ENCODE results near the gene ITGB3. TPM values are rescaled to one million over a fixed set of nuclear protein-coding genes. Genes with fewer than 3 reads are reported as not detected.

The ITGB3 gene
- total RNA-seq, 1 experiment from 2014 or later = not detected

DNA sequence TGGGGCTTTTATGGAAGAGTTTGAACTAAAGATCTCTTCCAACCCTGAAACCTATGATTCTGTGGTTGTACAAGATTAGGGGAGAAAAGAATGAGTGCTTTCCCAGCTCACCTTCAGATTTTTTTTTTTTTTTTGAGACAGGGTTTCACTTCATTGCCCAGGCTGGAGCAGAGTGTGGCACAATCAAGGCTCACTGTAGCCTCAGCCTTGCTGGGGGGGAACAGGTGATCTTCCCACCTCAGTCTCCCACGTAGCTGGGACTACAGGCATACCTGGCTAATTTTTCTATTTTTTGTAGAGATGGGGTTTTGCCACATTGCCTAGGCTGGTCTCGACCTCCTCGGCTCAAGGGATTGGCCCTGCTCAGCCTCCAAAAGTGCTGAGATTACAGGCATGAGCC lies 21.8 kb upstream of the ITGB3 start:
- RAD21 ChIA-PET (ENCODE audit: low non-redundant PET in 1 of 2, low total read pairs in 2 of 2, uncharacterized antibody in 2 of 2, unreplicated experiment in 2 of 2) = no interaction called here
- no TSS peak for BruUV-seq (replicated peaks)
- TF ChIP-seq ZNF274 (IDR thresholded peaks at IDR 0.05; ENCODE audit: low read depth, low read length) (no peak), EGR1 (IDR thresholded peaks at IDR 0.05; ENCODE audit: low read depth) (no peak), ZFX (IDR thresholded peaks at IDR 0.05) (no peak), CEBPB (IDR thresholded peaks at IDR 0.05; ENCODE audit: low read depth) (no peak), CBX3 (IDR thresholded peaks at IDR 0.05; ENCODE audit: low read depth) (no peak), RAD21 (IDR thresholded peaks at IDR 0.05; ENCODE audit: low read depth) (no peak), SIN3A (IDR thresholded peaks at IDR 0.05; ENCODE audit: low read depth) (no peak), SRF (IDR thresholded peaks at IDR 0.05; ENCODE audit: low read depth) (no peak), EZH2phosphoT487 (IDR thresholded peaks at IDR 0.05; ENCODE audit: borderline replicate concordance) (no peak), EZH2 (IDR thresholded peaks at IDR 0.05) (no peak)
- TF ChIP-seq, protein P1, sequence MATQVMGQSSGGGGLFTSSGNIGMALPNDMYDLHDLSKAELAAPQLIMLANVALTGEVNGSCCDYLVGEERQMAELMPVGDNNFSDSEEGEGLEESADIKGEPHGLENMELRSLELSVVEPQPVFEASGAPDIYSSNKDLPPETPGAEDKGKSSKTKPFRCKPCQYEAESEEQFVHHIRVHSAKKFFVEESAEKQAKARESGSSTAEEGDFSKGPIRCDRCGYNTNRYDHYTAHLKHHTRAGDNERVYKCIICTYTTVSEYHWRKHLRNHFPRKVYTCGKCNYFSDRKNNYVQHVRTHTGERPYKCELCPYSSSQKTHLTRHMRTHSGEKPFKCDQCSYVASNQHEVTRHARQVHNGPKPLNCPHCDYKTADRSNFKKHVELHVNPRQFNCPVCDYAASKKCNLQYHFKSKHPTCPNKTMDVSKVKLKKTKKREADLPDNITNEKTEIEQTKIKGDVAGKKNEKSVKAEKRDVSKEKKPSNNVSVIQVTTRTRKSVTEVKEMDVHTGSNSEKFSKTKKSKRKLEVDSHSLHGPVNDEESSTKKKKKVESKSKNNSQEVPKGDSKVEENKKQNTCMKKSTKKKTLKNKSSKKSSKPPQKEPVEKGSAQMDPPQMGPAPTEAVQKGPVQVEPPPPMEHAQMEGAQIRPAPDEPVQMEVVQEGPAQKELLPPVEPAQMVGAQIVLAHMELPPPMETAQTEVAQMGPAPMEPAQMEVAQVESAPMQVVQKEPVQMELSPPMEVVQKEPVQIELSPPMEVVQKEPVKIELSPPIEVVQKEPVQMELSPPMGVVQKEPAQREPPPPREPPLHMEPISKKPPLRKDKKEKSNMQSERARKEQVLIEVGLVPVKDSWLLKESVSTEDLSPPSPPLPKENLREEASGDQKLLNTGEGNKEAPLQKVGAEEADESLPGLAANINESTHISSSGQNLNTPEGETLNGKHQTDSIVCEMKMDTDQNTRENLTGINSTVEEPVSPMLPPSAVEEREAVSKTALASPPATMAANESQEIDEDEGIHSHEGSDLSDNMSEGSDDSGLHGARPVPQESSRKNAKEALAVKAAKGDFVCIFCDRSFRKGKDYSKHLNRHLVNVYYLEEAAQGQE (IDR thresholded peaks at IDR 0.05; ENCODE audit: low read depth) = no peak
- TF ChIP-seq, protein P2, sequence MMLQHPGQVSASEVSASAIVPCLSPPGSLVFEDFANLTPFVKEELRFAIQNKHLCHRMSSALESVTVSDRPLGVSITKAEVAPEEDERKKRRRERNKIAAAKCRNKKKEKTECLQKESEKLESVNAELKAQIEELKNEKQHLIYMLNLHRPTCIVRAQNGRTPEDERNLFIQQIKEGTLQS (IDR thresholded peaks at IDR 0.05) = no peak
- TF ChIP-seq, protein P3, sequence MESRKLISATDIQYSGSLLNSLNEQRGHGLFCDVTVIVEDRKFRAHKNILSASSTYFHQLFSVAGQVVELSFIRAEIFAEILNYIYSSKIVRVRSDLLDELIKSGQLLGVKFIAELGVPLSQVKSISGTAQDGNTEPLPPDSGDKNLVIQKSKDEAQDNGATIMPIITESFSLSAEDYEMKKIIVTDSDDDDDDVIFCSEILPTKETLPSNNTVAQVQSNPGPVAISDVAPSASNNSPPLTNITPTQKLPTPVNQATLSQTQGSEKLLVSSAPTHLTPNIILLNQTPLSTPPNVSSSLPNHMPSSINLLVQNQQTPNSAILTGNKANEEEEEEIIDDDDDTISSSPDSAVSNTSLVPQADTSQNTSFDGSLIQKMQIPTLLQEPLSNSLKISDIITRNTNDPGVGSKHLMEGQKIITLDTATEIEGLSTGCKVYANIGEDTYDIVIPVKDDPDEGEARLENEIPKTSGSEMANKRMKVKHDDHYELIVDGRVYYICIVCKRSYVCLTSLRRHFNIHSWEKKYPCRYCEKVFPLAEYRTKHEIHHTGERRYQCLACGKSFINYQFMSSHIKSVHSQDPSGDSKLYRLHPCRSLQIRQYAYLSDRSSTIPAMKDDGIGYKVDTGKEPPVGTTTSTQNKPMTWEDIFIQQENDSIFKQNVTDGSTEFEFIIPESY (IDR thresholded peaks at IDR 0.05; ENCODE audit: extremely low read depth, insufficient replicate concordance, low read length) = no peak

More for the DNA sequence above, 21.8 kb upstream of the ITGB3 start:
- H4K20me1 ChIP-seq (ENCODE audit: insufficient read depth) = no peaks in the 10 kb centered on the region
- H2AFZ ChIP-seq (ENCODE audit: low read depth, low read length, poor library complexity, severe bottlenecking) = no peak overlapping the region
- H3K4me3 ChIP-seq (replicated peaks in 1 of 2; ENCODE audit: low read depth in 1 of 2, low read length in 2 of 2) = no peak overlapping the region
- H3K4me1 ChIP-seq (ENCODE audit: control insufficient read depth in 1 of 2, insufficient read depth in 2 of 2, low read length in 2 of 2) = peaks cover 7 to 12% of the 10 kb centered on the region in 2 experiments
- ATAC-seq = no peak
- H3K27ac ChIP-seq (ENCODE audit: low read depth, low read length) = no peak overlapping the region
- H3K4me2 ChIP-seq (ENCODE audit: low read length) = no peak overlapping the region
- H3K9me3 ChIP-seq (ENCODE audit: control insufficient read depth in 1 of 2, insufficient read depth in 1 of 2, low read depth in 1 of 2, low read length in 2 of 2) = no peaks in the 10 kb centered on the region
- H3K79me2 ChIP-seq (ENCODE audit: insufficient read depth, low read length) = no peaks in the 10 kb centered on the region
- H3K36me3 ChIP-seq (ENCODE audit: control insufficient read depth in 1 of 2, insufficient read depth in 2 of 2, low read length in 2 of 2) = no peaks in the 10 kb centered on the region
- intact Hi-C loops (cut with micrococcal nuclease) = no loop called here
- H3K9ac ChIP-seq (ENCODE audit: low read length) = no peak overlapping the region
- H3K9me2 ChIP-seq (ENCODE audit: insufficient read depth) = no peaks in the 10 kb centered on the region
- no peak for DNase-seq (ENCODE audit: low read depth, low spot score)
- POLR2A ChIA-PET = no interaction called here
- H3K27me3 ChIP-seq (ENCODE audit: insufficient read depth, low read length) = no peaks in the 10 kb centered on the region
- CTCF ChIA-PET = no interaction called here

All from HCT116 (cell line).